K562 treated with DMSO at 1 percent for 4 hours (cell line): ENCODE data around the gene TCEAL8. TPM values are rescaled to one million over a fixed set of nuclear protein-coding genes. Genes with fewer than 3 reads are reported as not detected.

Experiments
- total RNA-seq: library from RNA; unstranded; fragments of 300-600 nt; gene quantifications from 2 replicates; pipeline ENCODE4 v1.2.3, GENCODE V29; 2022; ENCODE audit not compliant: insufficient read depth

The TCEAL8 gene
- total RNA-seq: 37.9 and 46.2 TPM in 2 replicates

DNA sequence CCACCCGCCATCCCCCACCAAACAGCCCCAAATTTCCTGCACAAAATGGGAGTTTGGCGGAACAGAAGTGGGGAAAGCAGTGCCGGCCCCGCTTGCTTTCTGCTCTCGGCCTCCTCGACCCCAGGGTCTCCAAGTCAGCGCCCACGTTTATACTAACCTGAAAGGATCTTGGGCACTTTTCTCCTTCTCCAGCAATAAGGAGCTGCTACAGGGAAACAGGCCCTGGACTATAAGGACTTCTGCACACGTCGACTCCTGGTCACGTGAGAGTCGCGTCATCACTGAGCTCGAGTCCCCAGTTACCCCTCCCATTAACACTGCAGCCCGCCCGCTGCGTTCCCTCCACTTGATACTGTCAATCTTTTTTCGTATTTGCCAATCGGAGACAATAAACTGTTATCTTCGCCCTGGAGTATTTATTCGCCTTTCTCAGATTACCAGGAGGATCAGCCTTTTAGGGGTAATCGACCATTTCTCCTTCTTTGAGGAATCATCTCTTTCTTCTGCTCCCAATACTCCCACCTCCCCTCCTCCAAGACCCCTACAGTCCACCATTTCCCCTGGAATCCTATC lies at the start of gene TCEAL8:
TCEAL8 (minus strand) TSS at position 235 of the 573 bp plus-strand sequence. CDS start 1,176 bp downstream, outside the sequence.

DNA sequence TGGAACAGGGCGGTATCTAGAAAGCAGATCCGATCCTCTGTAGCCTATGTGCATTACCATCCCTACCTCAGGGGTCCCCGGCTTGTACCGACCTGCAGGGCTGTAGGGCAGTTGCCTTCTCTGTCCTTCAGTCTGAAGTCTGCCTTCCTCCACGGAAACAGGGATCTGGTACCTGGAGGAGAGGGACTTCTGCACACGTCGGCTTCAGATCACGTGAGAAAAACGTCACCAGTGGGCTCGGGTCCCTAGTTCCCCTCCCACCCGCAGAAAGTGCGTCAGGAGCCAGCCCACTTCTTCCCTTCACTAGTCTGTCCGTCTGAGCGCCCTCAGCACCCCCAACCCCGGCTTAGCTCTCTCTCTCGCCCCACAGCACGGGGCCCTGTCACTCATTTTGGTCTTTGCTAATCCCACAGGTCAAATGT lies 21.6 kb upstream of the TCEAL8 start, which contains the start of gene TCEAL5:
TCEAL5 (minus strand) TSS at position 170 of the 422 bp plus-strand sequence. CDS start 2,187 bp downstream, outside the sequence.

GRCh38 chrX:103214870-103215424 lies 40.0 kb downstream of the TCEAL8 start, which contains the start of gene BEX4:
Gene BEX4 (plus strand): TSS chrX:103215108. CDS start chrX:103216154, 1,046 bp downstream.

Other genes starting within 250 kb of the TCEAL8 start
- not detected in 2 replicates for gene BEX1, start 191.0 kb downstream of the TCEAL8 start, total RNA-seq
- 1.8 TPM in 1 of 2 replicates, not detected in the other for gene NXF3, start 162.0 kb downstream of the TCEAL8 start, total RNA-seq
- 84.5 and 88.6 TPM in 2 replicates for gene BEX4, start 40.0 kb downstream of the TCEAL8 start, total RNA-seq
- not detected in 2 replicates for gene TCEAL5, start 21.6 kb upstream of the TCEAL8 start, total RNA-seq
- gene BEX2, start 55.8 kb upstream of the TCEAL8 start, total RNA-seq: 23.4 and 50.5 TPM in 2 replicates
- gene TCEAL7, start 75.1 kb upstream of the TCEAL8 start, total RNA-seq: not detected in 2 replicates
- 44.9 and 48.8 TPM in 2 replicates for gene TCEAL9, start 101.4 kb upstream of the TCEAL8 start, total RNA-seq
- gene BEX3, start 121.4 kb upstream of the TCEAL8 start, total RNA-seq: not detected in 2 replicates